Measurements from ENCODE around the gene SENP5.

DNA sequence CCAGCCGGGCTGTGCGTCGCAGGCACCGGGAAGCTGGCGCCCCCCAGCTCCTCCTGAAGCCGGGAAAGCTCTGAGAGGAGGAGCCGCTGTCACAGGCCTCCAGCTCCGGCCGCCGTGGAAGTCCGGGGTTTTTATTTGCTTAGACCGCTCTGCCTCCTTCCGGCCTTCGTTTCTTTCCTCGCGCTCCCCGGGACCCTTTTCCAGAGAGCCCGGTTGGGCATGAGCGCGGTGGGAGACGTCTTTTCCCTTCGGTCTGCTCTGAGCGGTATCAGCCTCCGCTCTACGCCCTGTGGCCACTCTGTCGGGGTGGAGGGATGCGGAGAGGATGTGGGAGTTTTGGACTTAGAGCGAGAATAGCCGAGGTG is 559 bp downstream of the SENP5 start:
- TF ChIP-seq, protein P1, sequence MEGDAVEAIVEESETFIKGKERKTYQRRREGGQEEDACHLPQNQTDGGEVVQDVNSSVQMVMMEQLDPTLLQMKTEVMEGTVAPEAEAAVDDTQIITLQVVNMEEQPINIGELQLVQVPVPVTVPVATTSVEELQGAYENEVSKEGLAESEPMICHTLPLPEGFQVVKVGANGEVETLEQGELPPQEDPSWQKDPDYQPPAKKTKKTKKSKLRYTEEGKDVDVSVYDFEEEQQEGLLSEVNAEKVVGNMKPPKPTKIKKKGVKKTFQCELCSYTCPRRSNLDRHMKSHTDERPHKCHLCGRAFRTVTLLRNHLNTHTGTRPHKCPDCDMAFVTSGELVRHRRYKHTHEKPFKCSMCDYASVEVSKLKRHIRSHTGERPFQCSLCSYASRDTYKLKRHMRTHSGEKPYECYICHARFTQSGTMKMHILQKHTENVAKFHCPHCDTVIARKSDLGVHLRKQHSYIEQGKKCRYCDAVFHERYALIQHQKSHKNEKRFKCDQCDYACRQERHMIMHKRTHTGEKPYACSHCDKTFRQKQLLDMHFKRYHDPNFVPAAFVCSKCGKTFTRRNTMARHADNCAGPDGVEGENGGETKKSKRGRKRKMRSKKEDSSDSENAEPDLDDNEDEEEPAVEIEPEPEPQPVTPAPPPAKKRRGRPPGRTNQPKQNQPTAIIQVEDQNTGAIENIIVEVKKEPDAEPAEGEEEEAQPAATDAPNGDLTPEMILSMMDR (IDR thresholded peaks at IDR 0.05 in 4 of 5, conservative IDR thresholded peaks at IDR 0.05 in 1 of 5): no peak
- TF ChIP-seq POLR2A (IDR thresholded peaks at IDR 0.05): no peak
